HepG2 (cell line): ENCODE measurements around the gene FAM222B. TPM values are rescaled to one million over a fixed set of nuclear protein-coding genes. Genes with fewer than 3 reads are reported as not detected.

Source experiments
- HIC2 ChIP-seq: sonication (generic); formaldehyde crosslinking; IDR thresholded peaks from 2 replicates; pipeline ENCODE4 v1.9.0; 2022; ENCODE audit warnings: low read depth, missing genetic modification reagents
- JDP2 ChIP-seq: sonication (generic); formaldehyde crosslinking; IDR thresholded peaks from 2 replicates; pipeline ENCODE4 v1.8.1; 2022; ENCODE audit warnings: missing genetic modification reagents, borderline replicate concordance
- KDM2A ChIP-seq: sonication (generic); formaldehyde crosslinking; IDR thresholded peaks from 2 replicates; pipeline ENCODE4 v1.4.0; 2020; ENCODE audit warnings: low read depth, missing genetic modification reagents, borderline replicate concordance
- NFKB2 ChIP-seq: sonication (generic); formaldehyde crosslinking; IDR thresholded peaks from 2 replicates; pipeline ENCODE4 v1.4.0; 2020; ENCODE audit warnings: missing genetic modification reagents, borderline replicate concordance
- NR3C1 ChIP-seq: sonication (generic); formaldehyde crosslinking; IDR thresholded peaks from 2 replicates; pipeline ENCODE4 v1.4.0; 2020; ENCODE audit warnings: missing genetic modification reagents
- PITX1 ChIP-seq: sonication (generic); formaldehyde crosslinking; IDR thresholded peaks from 2 replicates; pipeline ENCODE4 v1.5.1; 2020; ENCODE audit warnings: mild to moderate bottlenecking, missing genetic modification reagents
- TEAD2 ChIP-seq: sonication (generic); formaldehyde crosslinking; IDR thresholded peaks from 2 replicates; pipeline ENCODE4 v1.9.0; 2021; ENCODE audit warnings: missing genetic modification reagents
- ZBTB44 ChIP-seq: sonication (generic); formaldehyde crosslinking; IDR thresholded peaks from 2 replicates; pipeline ENCODE4 v1.4.0; 2020; ENCODE audit warnings: missing genetic modification reagents
- ZFP41 ChIP-seq: sonication (generic); formaldehyde crosslinking; IDR thresholded peaks from 2 replicates; pipeline ENCODE4 v1.4.0; 2020; ENCODE audit warnings: mild to moderate bottlenecking, missing genetic modification reagents, borderline replicate concordance
- ZFP91 ChIP-seq: sonication (generic); formaldehyde crosslinking; IDR thresholded peaks from 2 replicates; pipeline ENCODE4 v1.9.0; 2022; ENCODE audit warnings: missing genetic modification reagents, mild to moderate bottlenecking, borderline replicate concordance
- ZHX1 ChIP-seq: sonication (generic); formaldehyde crosslinking; IDR thresholded peaks from 2 replicates; pipeline ENCODE4 v1.8.1; 2022; ENCODE audit warnings: low read depth, mild to moderate bottlenecking, missing genetic modification reagents
- ZNF414 ChIP-seq: sonication (generic); formaldehyde crosslinking; IDR thresholded peaks from 2 replicates; pipeline ENCODE4 v1.5.0; 2020; ENCODE audit warnings: missing genetic modification reagents
- ZNF441 ChIP-seq: sonication (generic); formaldehyde crosslinking; IDR thresholded peaks from 2 replicates; pipeline ENCODE4 v1.7.0; 2021; ENCODE audit warnings: missing genetic modification reagents, borderline replicate concordance
- ZNF530 ChIP-seq: sonication (generic); formaldehyde crosslinking; IDR thresholded peaks from 2 replicates; pipeline ENCODE4 v1.5.0; 2020; ENCODE audit warnings: low read depth, mild to moderate bottlenecking, missing genetic modification reagents
- ZNF772 ChIP-seq: sonication (generic); formaldehyde crosslinking; IDR thresholded peaks from 2 replicates; pipeline ENCODE4 v1.5.0; 2020; ENCODE audit warnings: mild to moderate bottlenecking, missing genetic modification reagents
- polyA plus RNA-seq, 8 experiments: library from polyadenylated mRNA; depleted of rRNA in 3 of 8; stranded (reverse) in 7 of 8; unstranded in 1 of 8; fragments of >200 nt; fragmentation: Illumina TruSeq in 4 of 8; extraction: Trizol in 4 of 8; gene quantifications; 2 replicates each; pipeline versions ENCODE4 v1.2.1 to v1.2.3, GENCODE V29; 2011 to 2016; ENCODE audit warnings: low read depth in 4 of 8, missing spikeins in 1 of 8, mixed read lengths in 1 of 8; ENCODE audit not compliant: insufficient read depth in 1 of 8
- total RNA-seq, 5 experiments: library from RNA; depleted of rRNA; stranded (reverse); fragments of >200 nt; fragmentation: Illumina TruSeq; extraction: Trizol; gene quantifications; 2 replicates each; pipeline ENCODE4 v1.2.3, GENCODE V29; 2016; ENCODE audit warnings: low read depth in 1 of 5
- TF ChIP-seq, protein P1 (sequence below): sonication (generic); formaldehyde crosslinking; IDR thresholded peaks from 2 replicates; pipeline ENCODE4 v1.4.0; 2020; ENCODE audit warnings: missing genetic modification reagents
- TF ChIP-seq, protein P2 (sequence below): sonication (generic); formaldehyde crosslinking; IDR thresholded peaks from 2 replicates; pipeline ENCODE4 v1.8.1; 2023; ENCODE audit warnings: mild to moderate bottlenecking, moderate library complexity, missing genetic modification reagents

FAM222B gene
- total and polyA plus RNA-seq, 2 of the 13 experiments (the other 11 are each of a cell fraction or from before 2014, with no cell fraction given): 3.5 to 7.3 TPM

DNA sequence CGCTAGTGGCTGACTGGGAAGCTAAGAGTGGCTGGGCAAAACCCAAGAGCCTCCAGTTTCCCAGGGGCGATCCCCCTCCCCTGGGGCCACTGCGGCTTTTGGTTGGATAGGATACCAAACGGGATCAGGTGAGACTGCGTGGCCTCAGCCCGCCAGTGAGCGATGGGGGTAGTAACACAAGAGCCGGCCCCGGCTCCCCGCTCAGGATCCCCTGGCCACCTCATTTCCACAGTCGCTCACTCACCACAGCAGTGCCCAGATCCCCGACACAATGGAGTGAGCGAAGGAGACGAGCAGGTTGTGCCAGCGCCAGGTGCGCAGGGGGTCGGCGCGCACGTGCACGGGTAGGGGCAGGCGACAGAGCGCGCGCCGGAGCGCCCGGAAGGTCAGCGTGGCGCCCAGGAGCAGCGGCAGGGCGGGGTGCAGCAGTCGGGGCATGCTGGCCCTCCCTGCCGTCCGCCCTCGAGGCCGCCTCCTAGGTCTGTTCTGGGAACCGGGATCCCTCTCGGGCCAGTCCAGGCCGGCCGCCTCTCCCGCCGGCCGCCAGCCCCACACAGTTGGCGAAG, 116.8 kb downstream of the FAM222B start (continued):
- TF ChIP-seq HIC2 (CRISPR knock-in tag) (no peak; the same call in none of the 2 replicates), ZBTB44 (peak; percentile 83; the same call in 1 of the 2 replicates), TEAD2 (no peak), ZNF414 (0 out of 2 replicates have a peak, but pooled peaks have one; percentile 2), PITX1 (CRISPR knock-in tag) (no peak), ZNF772 (CRISPR knock-in tag) (peak; percentile 82; the same call in 1 of the 2 replicates), NFKB2 (CRISPR knock-in tag) (peak; percentile 66; the same call in 1 of the 2 replicates), ZNF530 (CRISPR knock-in tag) (0 out of 2 replicates have a peak, but pooled peaks have one; percentile 31), ZNF441 (CRISPR knock-in tag) (0 out of 2 replicates have a peak, but pooled peaks have one; percentile 42), ZHX1 (CRISPR knock-in tag) (peak; percentile 53; the same call in 1 of the 2 replicates), KDM2A (CRISPR knock-in tag) (peak; percentile 99), NR3C1 (no peak), JDP2 (CRISPR knock-in tag) (no peak), ZFP91 (CRISPR knock-in tag) (peak; percentile 82), ZFP41 (CRISPR knock-in tag) (peak; percentile 67; the same call in 1 of the 2 replicates)
- TF ChIP-seq, protein P1, sequence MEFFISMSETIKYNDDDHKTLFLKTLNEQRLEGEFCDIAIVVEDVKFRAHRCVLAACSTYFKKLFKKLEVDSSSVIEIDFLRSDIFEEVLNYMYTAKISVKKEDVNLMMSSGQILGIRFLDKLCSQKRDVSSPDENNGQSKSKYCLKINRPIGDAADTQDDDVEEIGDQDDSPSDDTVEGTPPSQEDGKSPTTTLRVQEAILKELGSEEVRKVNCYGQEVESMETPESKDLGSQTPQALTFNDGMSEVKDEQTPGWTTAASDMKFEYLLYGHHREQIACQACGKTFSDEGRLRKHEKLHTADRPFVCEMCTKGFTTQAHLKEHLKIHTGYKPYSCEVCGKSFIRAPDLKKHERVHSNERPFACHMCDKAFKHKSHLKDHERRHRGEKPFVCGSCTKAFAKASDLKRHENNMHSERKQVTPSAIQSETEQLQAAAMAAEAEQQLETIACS (CRISPR knock-in tag): peak; percentile 86
- TF ChIP-seq, protein P2, sequence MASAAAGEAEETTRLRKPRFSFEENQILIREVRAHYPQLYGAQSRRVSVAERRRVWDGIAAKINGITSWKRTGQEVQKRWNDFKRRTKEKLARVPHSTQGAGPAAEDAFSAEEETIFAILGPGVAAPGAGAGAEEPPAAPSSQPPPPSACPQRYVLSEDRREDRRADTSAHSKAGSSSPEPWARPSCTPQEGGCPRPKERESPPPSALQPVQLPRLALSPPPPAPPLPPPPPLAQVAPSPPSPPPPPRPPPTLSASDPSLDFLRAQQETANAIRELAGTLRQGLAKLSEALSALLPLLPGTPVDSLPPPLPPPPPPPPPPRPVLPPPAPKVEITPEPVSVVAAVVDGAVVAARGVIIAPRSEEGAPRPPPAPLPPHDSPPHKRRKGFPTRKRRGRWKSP (CRISPR knock-in tag): 0 out of 2 replicates have a peak, but pooled peaks have one; percentile 29
